K562 (cell line): Measurements from ENCODE around the gene ANKRD33. TPM values are rescaled to one million over a fixed set of nuclear protein-coding genes. Genes with fewer than 3 reads are reported as not detected.
A peak's percentile ranks its signal among the peaks of the same experiment; 100 is the strongest.

Source experiments
- CBFA2T3 ChIP-seq: fragments of 450-650 bp; IDR thresholded peaks from 2 replicates; pipeline ENCODE4 v1.6.1; 2017
- COPS2 ChIP-seq: fragments of 450-650 bp; conservative IDR thresholded peaks from 2 replicates; pipeline ENCODE4 v1.6.1; 2016; ENCODE audit warnings: mild to moderate bottlenecking, moderate library complexity
- CTBP1 ChIP-seq: fragments of 450-650 bp; IDR thresholded peaks from 2 replicates; pipeline ENCODE4 v1.6.1; 2016; ENCODE audit warnings: borderline replicate concordance
- DNMT1 ChIP-seq: fragments of 450-650 bp; IDR thresholded peaks from 2 replicates; pipeline ENCODE4 v1.6.1; 2016; ENCODE audit warnings: antibody characterized with exemption, mild to moderate bottlenecking
- E2F6 ChIP-seq, 2 experiments: IDR thresholded peaks; 2 replicates each; pipeline ENCODE4 v1.6.1; 2011; ENCODE audit warnings: borderline replicate concordance in 1 of 2, control low read depth in 1 of 2, low read depth in 1 of 2, low read length in 1 of 2, mild to moderate bottlenecking in 1 of 2, mixed read lengths in 1 of 2, moderate library complexity in 1 of 2; ENCODE audit not compliant: insufficient read depth in 1 of 2, insufficient read length in 1 of 2, poor library complexity in 1 of 2, severe bottlenecking in 1 of 2; ENCODE audit errors: extremely low read depth in 1 of 2
- GABPB1 ChIP-seq: sonication (generic); formaldehyde crosslinking; IDR thresholded peaks from 2 replicates; pipeline ENCODE4 v1.8.0; 2022; ENCODE audit warnings: mild to moderate bottlenecking, missing genetic modification reagents
- L3MBTL2 ChIP-seq: fragments of 450-650 bp; IDR thresholded peaks from 2 replicates; pipeline ENCODE4 v1.6.1; 2016; ENCODE audit warnings: mild to moderate bottlenecking, moderate library complexity
- LARP7 ChIP-seq: fragments of 450-650 bp; IDR thresholded peaks from 2 replicates; pipeline ENCODE4 v1.6.1; 2016
- MGA ChIP-seq: fragments of 450-650 bp; IDR thresholded peaks from 2 replicates; pipeline ENCODE4 v1.6.1; 2016; ENCODE audit warnings: mild to moderate bottlenecking, moderate library complexity
- NFE2L1 ChIP-seq: fragments of 450-650 bp; IDR thresholded peaks from 2 replicates; pipeline ENCODE4 v1.6.1; 2016; ENCODE audit warnings: missing genetic modification characterization, low read depth, mild to moderate bottlenecking, missing compliant biosample characterization, moderate library complexity, borderline replicate concordance
- SAFB ChIP-seq: fragments of 200-400 bp; formaldehyde crosslinking; IDR thresholded peaks from 2 replicates; pipeline ENCODE4 v1.6.1; 2017; ENCODE audit warnings: low read depth, low read length, borderline replicate concordance
- SPI1 ChIP-seq: IDR thresholded peaks from 2 replicates; pipeline ENCODE4 v1.6.1; 2011; ENCODE audit warnings: low read depth, low read length, control low read depth, borderline replicate concordance
- ZNF12 ChIP-seq: sonication (generic); formaldehyde crosslinking; IDR thresholded peaks from 2 replicates; pipeline ENCODE4 v1.4.0; 2020; ENCODE audit warnings: mild to moderate bottlenecking, missing genetic modification reagents
- polyA plus RNA-seq, 8 experiments: library from polyadenylated mRNA; depleted of rRNA in 4 of 8; stranded (reverse) in 5 of 8; unstranded in 3 of 8; fragments of >200 nt; fragmentation: Nextera tagmentation in 2 of 8; fragmentation: Illumina TruSeq in 1 of 8; extraction: Ambion mirVana in 2 of 8; extraction: Trizol in 1 of 8; gene quantifications; 2 replicates each; pipeline versions ENCODE4 v1.2.1 to v1.2.3, GENCODE V29; 2011 to 2014; ENCODE audit warnings: inconsistent platforms in 1 of 8, missing spikeins in 1 of 8
- total RNA-seq, 7 experiments: library from RNA; depleted of rRNA in 6 of 7; stranded (reverse); fragments of >200 nt in 6 of 7; fragmentation: Illumina TruSeq in 2 of 7; extraction: Trizol in 2 of 7; gene quantifications; 2 replicates each; pipeline versions ENCODE4 v1.2.1 to v1.2.3, GENCODE V29; 2011 to 2021; ENCODE audit warnings: low replicate concordance in 1 of 7
- TF ChIP-seq, protein P1 (sequence below): fragments of 450-650 bp; formaldehyde crosslinking; IDR thresholded peaks from 2 replicates; pipeline ENCODE4 v1.4.0; 2022; ENCODE audit warnings: missing genetic modification characterization

Gene ANKRD33
- total and polyA plus RNA-seq, 9 of the 15 experiments (the other 6 are each of a cell fraction or from before 2014, with no cell fraction given), result 0.04 to 0.11 (median 0.07) TPM; not detected in 4

- TF ChIP-seq CBFA2T3, result peak; percentile 19; the same call in 1 of the 2 replicates
- 0 out of 2 replicates have a peak, but pooled peaks have one; percentile 30 for TF ChIP-seq SAFB
- TF ChIP-seq SPI1, result no peak
- TF ChIP-seq, protein P1, sequence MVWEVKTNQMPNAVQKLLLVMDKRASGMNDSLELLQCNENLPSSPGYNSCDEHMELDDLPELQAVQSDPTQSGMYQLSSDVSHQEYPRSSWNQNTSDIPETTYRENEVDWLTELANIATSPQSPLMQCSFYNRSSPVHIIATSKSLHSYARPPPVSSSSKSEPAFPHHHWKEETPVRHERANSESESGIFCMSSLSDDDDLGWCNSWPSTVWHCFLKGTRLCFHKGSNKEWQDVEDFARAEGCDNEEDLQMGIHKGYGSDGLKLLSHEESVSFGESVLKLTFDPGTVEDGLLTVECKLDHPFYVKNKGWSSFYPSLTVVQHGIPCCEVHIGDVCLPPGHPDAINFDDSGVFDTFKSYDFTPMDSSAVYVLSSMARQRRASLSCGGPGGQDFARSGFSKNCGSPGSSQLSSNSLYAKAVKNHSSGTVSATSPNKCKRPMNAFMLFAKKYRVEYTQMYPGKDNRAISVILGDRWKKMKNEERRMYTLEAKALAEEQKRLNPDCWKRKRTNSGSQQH (CRISPR knock-in tag), result no peak
- TF ChIP-seq MGA, result 0 out of 2 replicates have a peak, but pooled peaks have one; percentile 32
- TF ChIP-seq CTBP1, result peak; percentile 28; the same call in 1 of the 2 replicates
- no peak for TF ChIP-seq ZNF12 (CRISPR knock-in tag)
- 0 out of 2 replicates have a peak, but pooled peaks have one; percentile 40 for TF ChIP-seq GABPB1 (CRISPR knock-in tag)
- no peak for TF ChIP-seq LARP7
- peak in 1 of 2 experiments; percentile 18 for TF ChIP-seq E2F6 (IDR thresholded peaks at IDR 0.05; ENCODE audit: borderline replicate concordance in 1 of 2, extremely low read depth in 1 of 2, insufficient read depth in 1 of 2, insufficient read length in 1 of 2, low read depth in 1 of 2, low read length in 1 of 2, poor library complexity in 1 of 2, severe bottlenecking in 1 of 2)
- TF ChIP-seq DNMT1, result no peak
- no peak for TF ChIP-seq COPS2
- TF ChIP-seq NFE2L1, result no peak
- TF ChIP-seq L3MBTL2, result peak; percentile 26; the same call in 1 of the 2 replicates
Observed at GRCh38 chr12:51868821-51869495, 18.9 kb upstream of the ANKRD33 start (continued).
